CD8-positive, alpha-beta memory T cell (primary cell): ENCODE results near the gene TAS2R60. TPM values are rescaled to one million over a fixed set of nuclear protein-coding genes. Genes with fewer than 3 reads are reported as not detected.
"Not testable (repeated sequence)": the region's sequence is repeated elsewhere in the genome, so short reads cannot be mapped to it uniquely, and the experiment has no call there.

ENCODE experiments used
- CTCF ChIA-PET: fragments of 350-600 bp; sonication (Branson Sonifier 250); formaldehyde crosslinking; loops from one replicate; lab custom pipeline; 2021; ENCODE audit warnings: antibody characterized with exemption; lab: Charles Lee
- POLR2A ChIA-PET: fragments of 350-600 bp; sonication (Branson Sonifier 250); formaldehyde crosslinking; loops from one replicate; lab custom pipeline; 2021; ENCODE audit warnings: antibody characterized with exemption; lab: Charles Lee
- DNase-seq, 5 donors: peaks; one replicate each; pipeline versions ENCODE4 v3.0.0 to v3.0.0-alpha.2; 2020 to 2022; ENCODE audit warnings: mixed read lengths in 1 of 5
- H3K27ac ChIP-seq: one replicate; pipeline ENCODE4 v1.7.0; 2013; ENCODE audit warnings: low read depth, mild to moderate bottlenecking, low read length, moderate library complexity
- H3K27me3 ChIP-seq: 2 replicates; pipeline ENCODE4 v1.7.0; 2013; ENCODE audit warnings: low read length, mild to moderate bottlenecking; ENCODE audit not compliant: insufficient read depth, poor library complexity, severe bottlenecking
- H3K36me3 ChIP-seq: 2 replicates; pipeline ENCODE4 v1.7.0; 2013; ENCODE audit warnings: mild to moderate bottlenecking, low read length, moderate library complexity; ENCODE audit not compliant: insufficient read depth
- H3K4me1 ChIP-seq: 2 replicates; pipeline ENCODE4 v1.7.0; 2013; ENCODE audit warnings: mild to moderate bottlenecking, low read length, moderate library complexity; ENCODE audit not compliant: insufficient read depth
- H3K4me3 ChIP-seq: 2 replicates; pipeline ENCODE4 v1.7.0; 2013; ENCODE audit warnings: mild to moderate bottlenecking, low read length
- H3K9me3 ChIP-seq: 2 replicates; pipeline ENCODE4 v1.7.0; 2013; ENCODE audit warnings: mild to moderate bottlenecking, low read length
- H3K27ac Mint-ChIP-seq, 8 donors: one replicate each; pipeline ENCODE4 v1.8.0; 2020 to 2021; ENCODE audit warnings: mixed read lengths in 8 of 8, mild to moderate bottlenecking in 6 of 8, inconsistent platforms in 3 of 8, moderate library complexity in 3 of 8
- H3K27me3 Mint-ChIP-seq, 2 donors: one replicate each; pipeline ENCODE4 v1.8.0; 2020 to 2021; ENCODE audit warnings: mixed read lengths in 2 of 2, mild to moderate bottlenecking in 1 of 2, moderate library complexity in 1 of 2
- H3K36me3 Mint-ChIP-seq, 3 donors: one replicate each; pipeline ENCODE4 v1.8.0; 2020 to 2021; ENCODE audit warnings: mixed read lengths in 3 of 3, inconsistent platforms in 1 of 3, mild to moderate bottlenecking in 1 of 3
- H3K4me1 Mint-ChIP-seq, 3 donors: one replicate each; pipeline ENCODE4 v1.8.0; 2020 to 2021; ENCODE audit warnings: mixed read lengths in 3 of 3, inconsistent platforms in 1 of 3, mild to moderate bottlenecking in 1 of 3
- H3K4me3 Mint-ChIP-seq, 7 donors: one replicate each; pipeline ENCODE4 v1.8.0; 2020 to 2021; ENCODE audit warnings: mixed read lengths in 7 of 7, mild to moderate bottlenecking in 6 of 7, moderate library complexity in 4 of 7, inconsistent platforms in 2 of 7
- H3K9me3 Mint-ChIP-seq, 5 donors: one replicate each; pipeline ENCODE4 v1.8.0; 2020 to 2022; ENCODE audit warnings: mixed read lengths in 5 of 5, mild to moderate bottlenecking in 3 of 5, moderate library complexity in 2 of 5, inconsistent platforms in 1 of 5
- polyA plus RNA-seq: library from polyadenylated mRNA; unstranded; fragments of 300-500 nt; fragmentation: Illumina TruSeq; gene quantifications from one replicate; pipeline ENCODE4 v1.2.3, GENCODE V29; 2021
- total RNA-seq, 2 experiments: library from RNA; stranded (reverse); gene quantifications; one replicate each; pipeline ENCODE4 v1.2.3, GENCODE V29; 2021

Gene TAS2R60
- total and polyA plus RNA-seq, 3 experiments from 2014 or later = not detected

DNA sequence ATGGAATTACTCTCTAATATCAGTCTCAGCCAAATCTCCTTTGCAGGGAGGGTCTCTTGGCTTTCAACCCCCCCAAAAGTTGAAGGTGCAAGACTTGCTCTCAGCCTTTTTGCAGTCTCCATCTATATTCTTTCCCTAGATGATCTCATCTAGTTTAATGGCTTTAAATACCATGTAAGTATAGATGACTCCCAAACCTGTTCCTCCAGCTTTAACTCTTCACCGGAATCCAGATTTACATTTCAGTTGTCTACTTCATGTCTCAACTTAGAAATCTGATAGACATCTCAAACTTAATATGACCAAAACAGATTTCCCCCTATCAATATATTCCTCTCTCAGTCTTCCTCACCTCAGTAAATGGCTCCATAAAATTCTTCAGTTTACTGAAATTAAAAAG lies 24.5 kb downstream of the TAS2R60 start:
- POLR2A ChIA-PET = no interaction called here
- Mint-ChIP-seq H3K36me3 (peaks cover 1 to 17% (median 2%) of the 10 kb centered on the region in 3 donors), H3K27ac (no peak overlapping the region)

DNA sequence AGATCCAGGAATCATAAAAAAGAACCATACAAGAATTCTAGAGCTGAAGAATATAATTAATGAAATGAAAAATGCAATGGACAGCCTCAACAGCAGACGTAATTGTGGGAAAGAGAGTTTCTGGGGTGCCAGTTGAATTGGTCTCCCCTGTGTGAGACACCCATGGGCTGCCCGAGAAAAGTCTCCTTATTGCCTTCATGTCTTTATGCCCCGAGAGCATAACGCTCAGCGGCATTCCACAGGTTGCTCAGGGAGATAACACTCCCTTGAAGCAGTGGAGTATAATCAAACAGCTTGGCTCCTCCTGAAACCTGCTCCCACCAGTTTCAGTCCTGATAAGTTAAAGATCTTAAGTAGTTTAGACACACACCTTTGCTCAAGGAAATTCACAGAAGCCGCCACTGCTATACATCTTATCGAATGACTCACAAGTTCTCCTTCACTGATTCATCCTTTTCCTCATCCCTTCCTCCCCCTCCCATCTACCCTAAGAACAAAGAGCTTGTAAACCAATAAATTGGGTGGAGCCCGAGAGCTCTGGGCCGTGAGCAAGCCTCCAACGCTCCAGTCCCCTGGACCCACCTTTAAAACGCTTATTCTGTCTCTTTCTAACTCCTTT lies 28.9 kb downstream of the TAS2R60 start:
- Mint-ChIP-seq H3K27me3 (peaks cover 10 to 27% of the 10 kb centered on the region in 2 donors), H3K9me3 (peaks cover 3 to 13% (median 12%) of the 10 kb centered on the region in 5 donors), H3K36me3 (peaks cover 1 to 20% (median 2%) of the 10 kb centered on the region in 3 donors)
- H3K27ac ChIP-seq, H3K4me1 Mint-ChIP-seq, DNase-seq, H3K4me1 ChIP-seq, H3K9me3 ChIP-seq, POLR2A ChIA-PET, H3K27ac Mint-ChIP-seq, H3K36me3 ChIP-seq, H3K4me3 ChIP-seq, H3K27me3 ChIP-seq, H3K4me3 Mint-ChIP-seq: not testable (repeated sequence)
- CTCF ChIA-PET = interaction anchor here (1.7 kb wide), 1 partner anchor 232 kb away, joined by 4 read pairs; no protein-coding TSS in a partner anchor

More for the DNA sequence above, 24.5 kb downstream of the TAS2R60 start:
- Histone ChIP-seq H3K9me3 (no peaks in the 10 kb centered on the region), H3K27me3 (no peaks in the 10 kb centered on the region), H3K36me3 (no peaks in the 10 kb centered on the region), H3K4me1 (no peaks in the 10 kb centered on the region), H3K27ac (no peak overlapping the region), H3K4me3 (no peak overlapping the region)
- Mint-ChIP-seq H3K9me3 (peaks cover 0 to 11% (median 10%) of the 10 kb centered on the region in 5 donors), H3K27me3 (peaks cover 20 to 25% of the 10 kb centered on the region in 2 donors), H3K4me3 (no peak overlapping the region), H3K4me1 (no peaks in the 10 kb centered on the region)
- CTCF ChIA-PET = no interaction called here
- DNase-seq = no peak

DNA sequence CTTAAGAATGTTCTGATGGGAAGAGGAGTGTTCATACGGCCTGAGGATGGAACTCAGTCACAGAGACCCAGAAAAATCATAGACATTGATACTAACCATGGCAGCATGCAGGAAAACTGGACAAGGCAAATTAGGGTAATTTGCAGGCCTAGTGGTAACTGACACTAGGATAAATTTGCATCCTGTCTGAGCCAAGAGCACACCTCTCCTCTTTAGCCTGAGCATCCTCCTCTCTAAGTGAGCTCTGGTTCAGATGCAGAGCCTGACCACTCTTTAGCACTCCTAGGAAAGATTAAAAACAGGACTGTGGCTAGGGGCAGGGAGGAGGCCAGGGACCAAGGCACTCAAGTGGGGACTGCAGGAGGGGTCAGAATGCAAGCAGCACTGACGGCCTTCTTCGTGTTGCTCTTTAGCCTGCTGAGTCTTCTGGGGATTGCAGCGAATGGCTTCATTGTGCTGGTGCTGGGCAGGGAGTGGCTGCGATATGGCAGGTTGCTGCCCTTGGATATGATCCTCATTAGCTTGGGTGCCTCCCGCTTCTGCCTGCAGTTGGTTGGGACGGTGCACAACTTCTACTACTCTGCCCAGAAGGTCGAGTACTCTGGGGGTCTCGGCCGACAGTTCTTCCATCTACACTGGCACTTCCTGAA lies 34.4 kb downstream of the TAS2R60 start, which contains the start of gene TAS2R41:
Gene TAS2R41, plus strand, starts transcription at position 373 of the 650 bp plus-strand sequence. Its CDS starts 0 bp downstream, at position 373.
- Histone ChIP-seq H3K36me3 (no peaks in the 10 kb centered on the region), H3K4me1 (peaks cover 6% of the 10 kb centered on the region), H3K27me3 (no peaks in the 10 kb centered on the region), H3K27ac (no peak within 1 kb of the TSS), H3K9me3 (no peaks in the 10 kb centered on the region), H3K4me3 (no peak within 1 kb of the TSS)
- Mint-ChIP-seq H3K4me1 (peaks cover 0 to 16% (median 10%) of the 10 kb centered on the region in 3 donors), H3K36me3 (peaks cover 0 to 3% (median 0%) of the 10 kb centered on the region in 3 donors), H3K9me3 (peaks cover 2 to 4% (median 3%) of the 10 kb centered on the region in 5 donors), H3K4me3 (no peak within 1 kb of the TSS), H3K27me3 (peaks cover 0 to 7% of the 10 kb centered on the region in 2 donors), H3K27ac (peak within 1 kb of the TSS in 1 of 8 donors; percentile 2)
- DNase-seq = no peak
- ChIA-PET POLR2A (no interaction called here), CTCF (no interaction called here)

DNA sequence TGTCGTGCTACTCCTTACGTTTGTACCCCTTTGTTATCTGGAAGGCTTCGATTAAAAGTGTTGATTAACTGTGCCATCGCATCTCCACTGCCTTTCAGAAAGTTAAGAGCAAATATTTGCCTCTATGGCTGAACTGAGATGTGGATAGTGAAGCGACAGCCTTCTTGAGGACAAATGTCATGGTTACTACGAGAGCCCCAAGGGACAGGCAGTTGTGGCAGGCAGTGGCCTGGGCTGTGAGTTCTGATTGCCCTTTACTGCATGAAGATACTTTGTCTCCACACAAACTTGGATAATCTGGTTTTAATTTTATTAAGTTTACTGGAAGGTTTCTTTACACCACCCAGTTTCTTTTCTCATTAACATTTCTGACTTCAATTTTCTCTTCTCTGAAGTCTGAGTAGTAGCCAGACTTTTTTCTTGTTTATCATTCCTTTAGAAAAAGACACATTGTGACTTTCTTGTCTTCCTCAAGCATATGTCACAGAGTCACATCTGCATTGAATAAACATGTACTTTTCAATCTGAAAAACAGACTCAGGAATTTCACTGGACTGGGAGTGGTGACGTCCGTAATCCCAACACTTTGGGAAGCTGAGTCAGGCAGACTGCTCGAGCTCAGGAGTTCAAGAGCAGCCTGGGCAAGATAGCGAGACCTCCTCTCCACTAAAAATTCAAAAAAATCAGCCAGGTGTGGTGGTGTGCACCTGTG lies 36.0 kb downstream of the TAS2R60 start:
- Mint-ChIP-seq H3K27ac (no peak overlapping the region), H3K27me3 (no peaks in the 10 kb centered on the region), H3K4me1 (peaks cover 0 to 16% (median 10%) of the 10 kb centered on the region in 3 donors), H3K9me3 (no peaks in the 10 kb centered on the region), H3K36me3 (peaks cover 0 to 3% (median 0%) of the 10 kb centered on the region in 3 donors), H3K4me3 (no peak overlapping the region)
- POLR2A ChIA-PET = no interaction called here
- H3K36me3 ChIP-seq = no peaks in the 10 kb centered on the region
- H3K27me3 ChIP-seq = no peaks in the 10 kb centered on the region
- peaks cover 6% of the 10 kb centered on the region for H3K4me1 ChIP-seq
- no peaks in the 10 kb centered on the region for H3K9me3 ChIP-seq
- no peak overlapping the region for H3K4me3 ChIP-seq
- no peak for DNase-seq
- H3K27ac ChIP-seq = no peak overlapping the region
- CTCF ChIA-PET = no interaction called here

DNA sequence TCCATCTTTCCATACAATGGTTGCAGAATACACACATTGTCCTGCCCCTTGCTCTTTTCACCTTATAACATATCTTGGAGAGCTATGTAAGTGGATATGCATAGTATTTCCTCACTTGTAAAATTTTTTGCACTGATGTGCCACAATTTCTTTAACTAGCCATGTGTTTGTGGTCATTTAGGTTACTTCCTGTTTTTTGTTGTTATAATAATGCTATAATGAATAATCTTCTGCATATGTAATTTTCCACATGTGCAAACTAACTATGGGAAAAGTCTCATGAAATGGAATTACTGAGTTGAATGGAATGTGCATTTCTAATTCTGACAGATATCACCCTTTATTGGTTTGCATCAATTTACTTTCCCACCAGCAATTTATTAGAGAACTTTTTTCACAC lies 37.2 kb downstream of the TAS2R60 start:
- Mint-ChIP-seq H3K4me1 (peaks cover 0 to 16% (median 10%) of the 10 kb centered on the region in 3 donors), H3K36me3 (no peaks in the 10 kb centered on the region), H3K27me3 (no peaks in the 10 kb centered on the region), H3K27ac (no peak overlapping the region), H3K9me3 (no peaks in the 10 kb centered on the region), H3K4me3 (no peak overlapping the region)
- CTCF ChIA-PET = no interaction called here
- H3K36me3 ChIP-seq = no peaks in the 10 kb centered on the region
- H3K27me3 ChIP-seq = no peaks in the 10 kb centered on the region
- H3K4me3 ChIP-seq = no peak overlapping the region
- DNase-seq = no peak
- no peak overlapping the region for H3K27ac ChIP-seq
- H3K4me1 ChIP-seq = peaks cover 6% of the 10 kb centered on the region
- POLR2A ChIA-PET = no interaction called here
- no peaks in the 10 kb centered on the region for H3K9me3 ChIP-seq

DNA sequence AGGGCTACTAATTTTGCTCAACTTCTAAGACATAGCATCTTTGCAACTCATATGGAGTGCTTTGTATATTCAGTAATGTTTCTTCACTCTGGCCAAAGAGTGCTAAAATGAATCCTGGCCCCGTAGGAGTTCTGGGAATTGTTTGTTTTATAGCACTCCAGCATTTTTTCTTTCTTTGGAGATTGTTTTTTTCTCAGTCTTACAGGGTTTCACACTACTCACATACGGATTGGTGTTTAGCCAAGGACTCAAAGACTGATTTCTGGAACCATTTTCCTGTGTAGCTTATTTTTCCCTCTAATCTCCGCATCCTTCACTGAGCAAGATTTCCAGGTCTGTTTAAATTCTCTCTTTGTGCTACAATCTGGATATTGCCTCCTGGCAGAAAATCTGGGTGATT lies 40.9 kb downstream of the TAS2R60 start:
- H3K4me1 Mint-ChIP-seq = peaks cover 0 to 16% (median 10%) of the 10 kb centered on the region in 3 donors
- H3K4me3 Mint-ChIP-seq = no peak overlapping the region
- H3K9me3 Mint-ChIP-seq = no peaks in the 10 kb centered on the region
- H3K27me3 ChIP-seq = no peaks in the 10 kb centered on the region
- ChIA-PET CTCF (no interaction called here), POLR2A (no interaction called here)
- peaks cover 0 to 1% (median 0%) of the 10 kb centered on the region in 3 donors for H3K36me3 Mint-ChIP-seq
- peaks cover 2 to 4% of the 10 kb centered on the region in 2 donors for H3K27me3 Mint-ChIP-seq
- no peak for DNase-seq
- no peaks in the 10 kb centered on the region for H3K9me3 ChIP-seq
- no peak overlapping the region for H3K4me3 ChIP-seq
- peaks cover 6% of the 10 kb centered on the region for H3K4me1 ChIP-seq
- H3K36me3 ChIP-seq = no peaks in the 10 kb centered on the region
- H3K27ac ChIP-seq = no peak overlapping the region
- no peak overlapping the region for H3K27ac Mint-ChIP-seq

DNA sequence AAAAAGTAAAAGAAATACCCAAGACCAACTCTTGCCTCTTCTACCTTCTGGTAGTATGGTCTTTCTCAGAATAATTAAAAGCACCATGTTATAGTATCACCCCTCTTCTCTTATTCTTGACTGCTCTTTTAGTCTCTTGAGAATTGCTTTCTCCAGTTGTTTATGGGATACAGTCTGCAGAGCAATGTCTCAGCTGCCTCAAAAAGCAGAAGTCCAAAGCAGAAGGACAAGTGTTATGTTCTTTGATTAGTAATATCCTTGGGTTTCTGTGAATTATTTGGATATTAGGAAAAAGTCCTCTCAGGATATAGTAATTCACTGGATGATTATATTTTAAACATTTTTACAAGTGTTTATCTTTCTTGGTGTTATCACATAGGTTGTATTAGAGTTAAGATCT lies 41.8 kb downstream of the TAS2R60 start:
- no peak overlapping the region for H3K4me3 Mint-ChIP-seq
- CTCF ChIA-PET = no interaction called here

DNA sequence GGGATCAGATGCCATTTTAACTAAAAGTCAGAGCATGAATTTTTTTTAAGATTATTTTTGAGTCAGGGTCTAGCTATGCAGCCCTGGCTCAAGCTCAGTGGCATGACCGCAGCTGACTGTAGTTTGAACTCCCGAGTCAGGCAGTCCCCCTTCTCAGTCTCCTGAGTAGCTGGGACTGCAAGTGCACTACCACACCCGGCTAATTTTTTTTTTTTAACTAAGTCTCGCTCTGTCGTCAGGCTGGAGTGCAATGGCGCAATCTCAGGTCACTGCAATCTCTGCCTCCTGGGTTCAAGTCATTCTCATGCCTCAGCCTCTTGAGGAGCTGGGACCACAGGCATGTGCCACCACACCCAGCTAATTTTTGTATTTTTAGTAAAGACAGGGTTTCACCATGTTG lies 42.2 kb downstream of the TAS2R60 start:
- peaks cover 0 to 12% (median 7%) of the 10 kb centered on the region in 3 donors for H3K4me1 Mint-ChIP-seq
- no peak overlapping the region for H3K4me3 ChIP-seq
- no peaks in the 10 kb centered on the region for H3K9me3 ChIP-seq
- H3K27ac Mint-ChIP-seq = no peak overlapping the region
- no peaks in the 10 kb centered on the region for H3K36me3 ChIP-seq
- no peaks in the 10 kb centered on the region for H3K9me3 Mint-ChIP-seq
- no peak overlapping the region for H3K27ac ChIP-seq
- H3K4me3 Mint-ChIP-seq = no peak overlapping the region
- CTCF ChIA-PET = no interaction called here
- POLR2A ChIA-PET = no interaction called here
- peaks cover 2 to 4% of the 10 kb centered on the region in 2 donors for H3K27me3 Mint-ChIP-seq
- H3K36me3 Mint-ChIP-seq = peaks cover 0 to 1% (median 0%) of the 10 kb centered on the region in 3 donors
- no peak for DNase-seq
- H3K4me1 ChIP-seq = peaks cover 2% of the 10 kb centered on the region
- H3K27me3 ChIP-seq = no peaks in the 10 kb centered on the region

More for the DNA sequence above, 41.8 kb downstream of the TAS2R60 start:
- Histone ChIP-seq H3K9me3 (no peaks in the 10 kb centered on the region), H3K27me3 (no peaks in the 10 kb centered on the region), H3K27ac (no peak overlapping the region), H3K4me1 (peaks cover 6% of the 10 kb centered on the region), H3K36me3 (no peaks in the 10 kb centered on the region), H3K4me3 (no peak overlapping the region)
- H3K27ac Mint-ChIP-seq = no peak overlapping the region
- POLR2A ChIA-PET = no interaction called here
- peaks cover 0 to 16% (median 10%) of the 10 kb centered on the region in 3 donors for H3K4me1 Mint-ChIP-seq
- DNase-seq = no peak
- peaks cover 0 to 1% (median 0%) of the 10 kb centered on the region in 3 donors for H3K36me3 Mint-ChIP-seq
- peaks cover 2 to 4% of the 10 kb centered on the region in 2 donors for H3K27me3 Mint-ChIP-seq
- H3K9me3 Mint-ChIP-seq = no peaks in the 10 kb centered on the region
